BLaER1 (cell line): ENCODE measurements around the gene SLCO6A1.

ENCODE experiments used
- H3K27ac ChIP-seq: shearing (Covaris generic); formaldehyde crosslinking; 2 replicates; pipeline ENCODE4 v1.8.1; 2022
- H3K27me3 ChIP-seq: shearing (Covaris generic); formaldehyde crosslinking; 2 replicates; pipeline ENCODE4 v1.8.1; 2022
- H3K36me3 ChIP-seq: shearing (Covaris generic); formaldehyde crosslinking; 2 replicates; pipeline ENCODE4 v1.8.1; 2022
- H3K4me1 ChIP-seq: shearing (Covaris generic); formaldehyde crosslinking; 2 replicates; pipeline ENCODE4 v1.8.1; 2022
- H3K4me2 ChIP-seq: shearing (Covaris generic); formaldehyde crosslinking; 2 replicates; pipeline ENCODE4 v1.8.1; 2022
- H3K4me3 ChIP-seq: shearing (Covaris generic); formaldehyde crosslinking; 2 replicates; pipeline ENCODE4 v1.8.1; 2022
- H3K9ac ChIP-seq: shearing (Covaris generic); formaldehyde crosslinking; 2 replicates; pipeline ENCODE4 v1.8.1; 2022
- H3K9me3 ChIP-seq: shearing (Covaris generic); formaldehyde crosslinking; 2 replicates; pipeline ENCODE4 v1.8.1; 2022
- H4K20me1 ChIP-seq: shearing (Covaris generic); formaldehyde crosslinking; 2 replicates; pipeline ENCODE4 v1.8.1; 2022
- Cebpa-rat ChIP-seq: shearing (Covaris generic); IDR thresholded peaks from 2 replicates; pipeline ENCODE4 v1.8.1; 2022

The SLCO6A1 gene

DNA sequence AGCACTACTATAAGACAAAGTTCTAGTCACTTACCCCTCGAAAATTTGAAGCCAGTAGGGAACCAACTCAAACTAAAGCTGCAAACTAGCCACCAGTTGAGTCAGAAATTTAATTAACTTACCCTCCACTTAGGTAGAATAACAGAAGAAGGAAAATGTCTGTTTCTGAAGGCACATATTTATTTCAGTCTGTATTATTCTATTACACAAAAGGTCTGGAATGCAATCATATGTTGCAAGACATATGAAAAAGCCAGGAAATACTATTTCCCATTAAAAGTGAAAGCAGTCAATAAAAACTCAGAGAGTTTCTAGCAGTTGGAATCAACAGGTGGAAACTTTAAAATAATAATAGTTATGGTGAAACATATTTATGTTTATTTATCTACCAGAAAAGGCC is 123.5 kb downstream of the SLCO6A1 start:
- Histone ChIP-seq H4K20me1 (no peaks in the 10 kb centered on the region), H3K9ac (no peak overlapping the region), H3K27me3 (no peaks in the 10 kb centered on the region), H3K9me3 (no peaks in the 10 kb centered on the region), H3K4me2 (no peak overlapping the region), H3K36me3 (no peaks in the 10 kb centered on the region), H3K4me1 (no peaks in the 10 kb centered on the region), H3K27ac (no peak overlapping the region), H3K4me3 (no peak overlapping the region)
- TF ChIP-seq Cebpa-rat: no peak

DNA sequence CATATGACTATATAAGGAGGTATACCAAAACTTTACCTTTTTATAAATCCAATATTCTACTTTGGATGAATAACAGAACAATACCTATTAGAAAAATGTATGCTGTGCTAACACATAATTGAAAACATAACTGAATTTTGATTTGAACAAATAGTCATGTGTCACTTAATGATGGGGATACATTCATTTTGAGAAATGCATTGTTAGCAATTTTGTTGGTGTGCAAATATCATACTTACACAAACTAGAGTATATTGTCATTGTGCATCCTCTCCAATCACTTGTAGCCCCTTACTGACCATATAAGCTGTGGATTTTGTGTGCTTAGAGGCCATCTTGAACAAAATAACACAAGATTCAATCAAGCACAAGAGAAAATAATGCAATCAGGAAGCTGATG is 130.4 kb downstream of the SLCO6A1 start:
- Histone ChIP-seq H3K9me3 (no peaks in the 10 kb centered on the region), H4K20me1 (no peaks in the 10 kb centered on the region), H3K27ac (no peak overlapping the region), H3K36me3 (no peaks in the 10 kb centered on the region), H3K27me3 (no peaks in the 10 kb centered on the region), H3K4me1 (no peaks in the 10 kb centered on the region), H3K9ac (no peak overlapping the region), H3K4me3 (no peak overlapping the region), H3K4me2 (no peak overlapping the region)
- TF ChIP-seq Cebpa-rat: no peak

DNA sequence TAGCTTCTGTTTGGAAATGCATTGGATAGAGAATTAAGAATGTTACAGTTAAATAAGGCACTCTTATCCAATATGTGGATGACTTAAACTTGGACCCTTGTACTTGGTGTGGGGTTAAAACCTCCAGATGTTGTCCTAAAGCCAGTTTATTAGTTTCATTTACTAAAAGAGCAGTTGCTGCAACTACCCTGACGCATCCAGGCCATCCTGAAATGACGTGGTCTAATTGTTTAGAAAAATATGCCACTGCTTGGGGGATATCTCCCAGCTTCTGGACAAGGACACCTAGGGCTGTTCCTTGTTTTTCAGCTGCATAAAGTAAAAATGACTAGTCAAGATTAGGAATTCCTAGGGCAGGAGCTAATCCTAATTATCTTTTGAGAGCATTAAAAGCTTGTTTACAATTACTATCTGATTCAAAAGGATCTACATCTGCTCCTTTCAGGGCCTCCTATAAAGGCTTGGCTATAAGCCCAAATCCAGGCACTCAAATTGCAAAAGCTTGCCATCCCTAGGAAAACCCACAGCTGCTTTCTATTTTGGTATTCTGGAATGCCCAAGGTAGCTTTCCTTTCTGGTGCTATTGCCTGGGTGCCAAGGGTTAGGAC is 157.0 kb downstream of the SLCO6A1 start:
- no peak overlapping the region for H3K4me3 ChIP-seq
- no peak overlapping the region for H3K27ac ChIP-seq
- no peak overlapping the region for H3K4me2 ChIP-seq
- no peak overlapping the region for H3K9ac ChIP-seq
- H3K4me1 ChIP-seq: no peaks in the 10 kb centered on the region
- H4K20me1 ChIP-seq: no peaks in the 10 kb centered on the region
- no peaks in the 10 kb centered on the region for H3K27me3 ChIP-seq
- H3K9me3 ChIP-seq: no peaks in the 10 kb centered on the region
- no peak for TF ChIP-seq Cebpa-rat
- no peaks in the 10 kb centered on the region for H3K36me3 ChIP-seq

DNA sequence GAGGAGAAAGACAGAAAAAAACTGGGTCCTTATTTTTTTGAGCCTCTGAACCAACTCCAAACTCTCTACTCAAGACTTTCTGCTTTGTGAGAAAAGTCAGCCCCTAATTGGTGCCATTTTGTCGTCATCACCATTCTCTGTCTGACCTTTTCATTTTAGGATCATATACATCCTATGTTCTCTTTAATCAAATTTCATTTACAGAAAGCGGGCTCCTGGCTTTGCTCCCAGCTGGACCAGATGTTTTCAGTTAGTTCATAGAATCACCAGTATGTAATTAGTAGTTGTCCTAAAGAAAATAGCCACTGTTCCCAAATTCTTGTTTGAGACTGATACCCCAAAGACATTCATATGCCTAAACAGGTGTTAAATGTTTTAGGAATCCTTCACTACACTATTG is 174.1 kb downstream of the SLCO6A1 start:
- H3K4me3 ChIP-seq: no peak overlapping the region
- no peak for TF ChIP-seq Cebpa-rat
- H3K9me3 ChIP-seq: no peaks in the 10 kb centered on the region
- no peak overlapping the region for H3K9ac ChIP-seq
- H3K27ac ChIP-seq: no peak overlapping the region
- no peaks in the 10 kb centered on the region for H3K27me3 ChIP-seq
- H4K20me1 ChIP-seq: no peaks in the 10 kb centered on the region
- H3K36me3 ChIP-seq: no peaks in the 10 kb centered on the region
- H3K4me2 ChIP-seq: no peak overlapping the region
- H3K4me1 ChIP-seq: no peaks in the 10 kb centered on the region
